ENCODE data around the gene POU3F3. TPM values are rescaled to one million over a fixed set of nuclear protein-coding genes. Genes with fewer than 3 reads are reported as not detected.

The POU3F3 gene
- total RNA-seq, 1 experiment from 2014 or later = not detected

DNA sequence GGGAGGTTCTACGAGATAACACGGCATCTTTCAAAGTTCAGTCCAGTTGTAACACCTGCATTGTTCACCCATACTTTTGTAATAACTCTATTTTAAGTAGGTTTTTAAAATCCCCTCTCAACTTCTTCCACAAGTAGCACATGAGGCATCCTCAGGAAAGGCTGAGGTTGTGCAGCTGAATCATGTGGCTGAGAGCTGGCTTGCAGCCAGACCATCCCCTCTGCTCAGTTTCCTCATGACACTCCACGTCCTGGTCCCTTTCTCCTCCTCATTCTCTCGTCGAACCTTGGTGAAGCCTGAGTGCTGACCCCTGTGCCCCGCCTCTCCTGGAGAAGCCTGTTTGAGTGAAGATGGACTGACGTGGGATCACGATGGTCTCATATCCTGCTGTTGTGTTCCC is 42.5 kb downstream of the POU3F3 start:
- DNase-seq = no peak
- Mint-ChIP-seq H3K4me3 (ENCODE audit: low read depth, unreplicated experiment) (no peak overlapping the region), H3K27me3 (ENCODE audit: unreplicated experiment) (peaks cover 27% of the 10 kb centered on the region), H3K36me3 (ENCODE audit: insufficient read depth, unreplicated experiment) (no peaks in the 10 kb centered on the region), H3K9me3 (ENCODE audit: low read depth, unreplicated experiment) (no peaks in the 10 kb centered on the region), H3K27ac (ENCODE audit: unreplicated experiment) (no peak overlapping the region), H3K4me1 (ENCODE audit: low read depth, unreplicated experiment) (no peaks in the 10 kb centered on the region)
- TF ChIP-seq, protein P1, sequence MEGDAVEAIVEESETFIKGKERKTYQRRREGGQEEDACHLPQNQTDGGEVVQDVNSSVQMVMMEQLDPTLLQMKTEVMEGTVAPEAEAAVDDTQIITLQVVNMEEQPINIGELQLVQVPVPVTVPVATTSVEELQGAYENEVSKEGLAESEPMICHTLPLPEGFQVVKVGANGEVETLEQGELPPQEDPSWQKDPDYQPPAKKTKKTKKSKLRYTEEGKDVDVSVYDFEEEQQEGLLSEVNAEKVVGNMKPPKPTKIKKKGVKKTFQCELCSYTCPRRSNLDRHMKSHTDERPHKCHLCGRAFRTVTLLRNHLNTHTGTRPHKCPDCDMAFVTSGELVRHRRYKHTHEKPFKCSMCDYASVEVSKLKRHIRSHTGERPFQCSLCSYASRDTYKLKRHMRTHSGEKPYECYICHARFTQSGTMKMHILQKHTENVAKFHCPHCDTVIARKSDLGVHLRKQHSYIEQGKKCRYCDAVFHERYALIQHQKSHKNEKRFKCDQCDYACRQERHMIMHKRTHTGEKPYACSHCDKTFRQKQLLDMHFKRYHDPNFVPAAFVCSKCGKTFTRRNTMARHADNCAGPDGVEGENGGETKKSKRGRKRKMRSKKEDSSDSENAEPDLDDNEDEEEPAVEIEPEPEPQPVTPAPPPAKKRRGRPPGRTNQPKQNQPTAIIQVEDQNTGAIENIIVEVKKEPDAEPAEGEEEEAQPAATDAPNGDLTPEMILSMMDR (IDR thresholded peaks at IDR 0.05; ENCODE audit: unreplicated experiment) = no peak
- no TSS peak for BruUV-seq (replicated peaks)
- CTCF ChIA-PET = no interaction called here
- intact Hi-C loops (cut with micrococcal nuclease; ENCODE audit: unreplicated experiment) = no loop called here

DNA sequence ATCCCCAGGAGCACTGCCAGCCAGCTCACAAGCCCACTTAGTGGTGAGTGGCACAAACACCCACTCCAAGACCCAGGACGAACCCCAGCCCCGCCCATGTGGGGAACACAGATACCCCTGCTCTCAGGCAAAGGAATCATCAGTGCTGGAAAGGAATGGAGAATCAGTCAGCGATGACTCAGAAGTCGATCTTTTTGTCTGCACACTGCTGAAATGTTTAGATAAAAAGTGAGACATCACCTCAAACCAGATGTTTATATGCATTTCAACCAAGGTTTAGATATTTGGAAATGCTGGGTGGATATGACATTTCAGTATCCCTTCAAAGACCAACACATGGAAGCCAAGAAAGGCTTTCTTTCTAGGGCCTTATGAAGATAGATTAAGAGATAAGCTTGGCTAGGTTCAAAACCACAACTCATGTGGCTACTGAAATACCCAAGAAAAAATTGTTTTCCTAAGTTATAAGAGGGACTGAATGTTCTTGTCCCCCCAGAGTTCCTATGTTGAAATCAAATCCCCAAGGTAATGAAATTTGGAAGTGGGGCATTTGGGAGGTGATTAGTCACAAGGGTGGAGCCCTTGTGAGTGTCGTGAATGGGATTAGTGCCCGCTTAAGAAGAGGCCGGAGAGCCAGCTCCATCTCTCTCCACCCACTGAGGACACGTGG is 43.7 kb downstream of the POU3F3 start:
- Mint-ChIP-seq H3K4me1 (ENCODE audit: low read depth, unreplicated experiment) (no peaks in the 10 kb centered on the region), H3K4me3 (ENCODE audit: low read depth, unreplicated experiment) (no peak overlapping the region), H3K27me3 (ENCODE audit: unreplicated experiment) (peaks cover 39% of the 10 kb centered on the region), H3K36me3 (ENCODE audit: insufficient read depth, unreplicated experiment) (no peaks in the 10 kb centered on the region), H3K27ac (ENCODE audit: unreplicated experiment) (no peak overlapping the region), H3K9me3 (ENCODE audit: low read depth, unreplicated experiment) (no peaks in the 10 kb centered on the region)
- intact Hi-C loops (cut with micrococcal nuclease; ENCODE audit: unreplicated experiment) = no loop called here
- DNase-seq = no peak
- TF ChIP-seq, protein P1 (IDR thresholded peaks at IDR 0.05; ENCODE audit: unreplicated experiment) = no peak
- no TSS peak for BruUV-seq (replicated peaks)
- CTCF ChIA-PET = no interaction called here

DNA sequence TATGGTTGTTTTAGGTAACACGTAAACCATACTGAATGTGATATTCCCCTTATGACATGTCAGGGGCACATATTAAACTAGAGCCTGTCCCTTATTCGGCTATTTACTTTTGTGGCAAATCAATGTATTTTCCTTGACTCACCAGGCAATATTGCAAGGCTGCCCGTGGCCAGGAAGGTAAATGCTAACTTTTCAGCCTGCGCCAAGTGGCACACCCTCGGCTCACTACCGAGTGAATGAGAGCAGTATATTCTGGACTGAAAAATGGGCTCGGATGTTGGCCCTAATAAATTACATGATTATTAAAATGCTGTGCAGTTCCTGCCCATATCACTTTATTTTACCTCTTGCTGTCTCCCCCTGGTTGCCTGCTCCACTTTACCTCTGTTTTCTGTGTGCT is 46.7 kb downstream of the POU3F3 start:
- no TSS peak for BruUV-seq (replicated peaks)
- Mint-ChIP-seq H3K4me1 (ENCODE audit: low read depth, unreplicated experiment) (no peaks in the 10 kb centered on the region), H3K4me3 (ENCODE audit: low read depth, unreplicated experiment) (no peak overlapping the region), H3K27me3 (ENCODE audit: unreplicated experiment) (peaks cover 56% of the 10 kb centered on the region), H3K27ac (ENCODE audit: unreplicated experiment) (no peak overlapping the region), H3K36me3 (ENCODE audit: insufficient read depth, unreplicated experiment) (no peaks in the 10 kb centered on the region), H3K9me3 (ENCODE audit: low read depth, unreplicated experiment) (no peaks in the 10 kb centered on the region)
- intact Hi-C loops (cut with micrococcal nuclease; ENCODE audit: unreplicated experiment) = no loop called here
- no peak for DNase-seq
- CTCF ChIA-PET = no interaction called here
- TF ChIP-seq, protein P1 (IDR thresholded peaks at IDR 0.05; ENCODE audit: unreplicated experiment) = no peak

DNA sequence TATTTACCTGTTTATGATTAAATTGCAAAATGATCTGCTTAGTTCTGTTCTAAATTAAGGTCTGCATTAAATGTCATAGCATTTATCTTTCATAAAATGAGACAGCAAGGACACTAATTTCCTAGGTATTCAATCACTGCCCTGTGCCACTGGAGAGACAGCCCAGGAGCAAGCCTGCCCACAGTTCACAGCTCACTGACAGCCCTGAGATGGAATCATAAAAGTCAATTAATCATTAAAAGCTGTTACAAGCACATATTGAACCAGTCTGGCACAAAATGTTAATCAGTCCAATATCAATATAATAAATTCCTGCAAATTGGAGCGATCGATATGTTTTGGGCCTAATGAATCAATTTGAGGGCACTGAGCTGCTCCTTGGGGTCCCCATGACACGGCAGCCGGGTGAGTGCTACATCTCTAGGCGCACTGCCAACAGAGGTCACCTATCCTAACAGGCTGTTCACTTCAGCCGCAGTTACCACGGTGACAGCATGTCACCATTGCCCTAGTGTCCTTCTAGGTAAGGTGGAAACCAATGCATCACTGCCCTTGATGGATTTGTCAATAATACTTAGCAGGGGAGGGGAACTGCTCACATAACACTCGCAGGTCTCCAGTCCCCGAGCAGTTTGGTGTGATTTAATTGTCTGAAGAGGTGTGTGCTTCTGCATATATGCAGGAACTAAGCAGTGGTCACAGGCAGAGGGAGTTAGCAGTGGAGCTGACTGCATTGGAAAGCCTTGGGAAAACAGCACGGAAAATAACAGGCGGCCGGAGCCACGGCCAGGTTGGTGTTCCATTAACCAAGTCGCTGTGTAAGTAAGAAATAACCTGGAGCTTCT is 47.3 kb downstream of the POU3F3 start:
- TF ChIP-seq, protein P1 (IDR thresholded peaks at IDR 0.05; ENCODE audit: unreplicated experiment) = no peak
- intact Hi-C loops (cut with micrococcal nuclease; ENCODE audit: unreplicated experiment) = no loop called here
- Mint-ChIP-seq H3K27me3 (ENCODE audit: unreplicated experiment) (peaks cover 63% of the 10 kb centered on the region), H3K9me3 (ENCODE audit: low read depth, unreplicated experiment) (no peaks in the 10 kb centered on the region), H3K4me1 (ENCODE audit: low read depth, unreplicated experiment) (no peaks in the 10 kb centered on the region), H3K4me3 (ENCODE audit: low read depth, unreplicated experiment) (no peak overlapping the region), H3K27ac (ENCODE audit: unreplicated experiment) (no peak overlapping the region), H3K36me3 (ENCODE audit: insufficient read depth, unreplicated experiment) (no peaks in the 10 kb centered on the region)
- CTCF ChIA-PET = interaction anchor here (0.6 kb wide), 1 partner anchor 1061 kb away, joined by 3 read pairs; no protein-coding TSS in a partner anchor
- no TSS peak for BruUV-seq (replicated peaks)
- DNase-seq = no peak

Data from Calu3 (cell line).